Upper lobe of left lung (tissue), 4 donors: Measurements from ENCODE around the gene FAM227B.

Experiments used
- CTCF ChIP-seq, 6 experiments: fragments of 450-650 bp in 4 of 6; fragments of 200-600 bp in 2 of 6; sonication (generic) in 2 of 6; IDR thresholded peaks; one replicate each; pipeline ENCODE4 v1.5.1; 2016 to 2019; ENCODE audit warnings: antibody characterized with exemption in 6 of 6
- EP300 ChIP-seq, 4 donors: sonication (generic); formaldehyde crosslinking; IDR thresholded peaks; one replicate each; pipeline ENCODE4 v1.5.1; 2017; ENCODE audit warnings: antibody characterized with exemption in 4 of 4, control low read depth in 2 of 4
- POLR2A ChIP-seq, 4 donors: fragments of 450-650 bp; IDR thresholded peaks; one replicate each; pipeline ENCODE4 v1.5.1; 2016 to 2017; ENCODE audit warnings: antibody characterized with exemption in 4 of 4, mild to moderate bottlenecking in 2 of 4

GRCh38 chr15:49279521-49280456, 340.8 kb downstream of the FAM227B start:
- TF ChIP-seq CTCF (IDR thresholded peaks at IDR 0.05) (no peak), POLR2A (IDR thresholded peaks at IDR 0.05) (no peak), EP300 (IDR thresholded peaks at IDR 0.05) (no peak)
